Lung (tissue), 12 donors: ENCODE results near the gene BFSP1. TPM values are rescaled to one million over a fixed set of nuclear protein-coding genes. Genes with fewer than 3 reads are reported as not detected.

ENCODE experiments used
- ATAC-seq: fragments of 200-7000 bp; cut with Tn5 transposase; one replicate; pipeline ENCODE4 v1.9.1; 2020; ENCODE audit warnings: moderate number of reproducible peaks; ENCODE audit not compliant: insufficient read depth, low FRiP score
- DNase-seq, 3 donors: peaks; one replicate each; pipeline ENCODE4 v3.0.0-alpha.2; 2013 to 2017
- H3K27ac ChIP-seq, 2 donors: one replicate each; pipeline ENCODE4 v1.5.1; 2013; ENCODE audit warnings: mild to moderate bottlenecking in 2 of 2, moderate library complexity in 2 of 2, control low read depth in 1 of 2, inconsistent platforms in 1 of 2, low read depth in 1 of 2, low read length in 1 of 2
- H3K27me3 ChIP-seq, 3 donors: one replicate each; pipeline ENCODE4 v1.5.1; 2013; ENCODE audit warnings: low read length in 2 of 3; ENCODE audit not compliant: control insufficient read depth in 3 of 3, insufficient read depth in 3 of 3
- H3K36me3 ChIP-seq, 4 donors: one replicate each; pipeline ENCODE4 v1.5.1; 2013; ENCODE audit warnings: low read length in 4 of 4, mild to moderate bottlenecking in 1 of 4, moderate library complexity in 1 of 4; ENCODE audit not compliant: control insufficient read depth in 4 of 4, insufficient read depth in 4 of 4
- H3K4me1 ChIP-seq, 5 donors: one replicate each; pipeline ENCODE4 v1.5.1; 2013; ENCODE audit warnings: low read length in 5 of 5, mild to moderate bottlenecking in 2 of 5, moderate library complexity in 1 of 5; ENCODE audit not compliant: control insufficient read depth in 5 of 5, insufficient read depth in 5 of 5
- H3K4me3 ChIP-seq: one replicate; pipeline ENCODE4 v1.5.1; 2013; ENCODE audit warnings: mild to moderate bottlenecking, control low read depth, moderate library complexity
- H3K9ac ChIP-seq, 2 donors: one replicate each; pipeline ENCODE4 v1.5.1; 2013; ENCODE audit warnings: low read length in 2 of 2, control low read depth in 1 of 2; ENCODE audit not compliant: insufficient read depth in 1 of 2
- H3K9me3 ChIP-seq, 4 donors: one replicate each; pipeline ENCODE4 v1.5.1; 2013; ENCODE audit warnings: low read length in 3 of 4, mild to moderate bottlenecking in 1 of 4, moderate library complexity in 1 of 4; ENCODE audit not compliant: control insufficient read depth in 4 of 4, insufficient read depth in 3 of 4
- WGBS, 2 donors: extraction: QIAGEN DNeasy Blood & Tissue Kit; methylation state at CpG; one replicate each; pipeline ENCODE4 v1.1.7; 2013; 5-methylcytosine and 5-hydroxymethylcytosine counted together
- polyA plus RNA-seq, 2 donors: library from polyadenylated mRNA; stranded (reverse); fragments of 200-250 nt; gene quantifications; one replicate each; pipeline ENCODE4 v1.2.1, GENCODE V29; 2013
- total RNA-seq, 2 donors: library from RNA; depleted of rRNA in 1 of 2; stranded (reverse); fragments of >200 nt in 1 of 2; gene quantifications; one replicate each; pipeline ENCODE4 v1.2.1, GENCODE V29; 2014 to 2021
- TF ChIP-seq, protein P1 (sequence below): IDR thresholded peaks from 2 replicates; pipeline ENCODE4 v1.5.1; 2012; ENCODE audit warnings: mild to moderate bottlenecking; ENCODE audit errors: control extremely low read depth, extremely low read depth
- donor health status: control.
- donor health status: control.
- donor health status: Bipolar disorder and iron deficiency.
- donor health status: healthy.
- donor health status: DM: yes; HTN: yes; CAD: no.

The BFSP1 gene
- total and polyA plus RNA-seq, 4 donors = 0.65 to 2.8 (median 1.8) TPM

DNA sequence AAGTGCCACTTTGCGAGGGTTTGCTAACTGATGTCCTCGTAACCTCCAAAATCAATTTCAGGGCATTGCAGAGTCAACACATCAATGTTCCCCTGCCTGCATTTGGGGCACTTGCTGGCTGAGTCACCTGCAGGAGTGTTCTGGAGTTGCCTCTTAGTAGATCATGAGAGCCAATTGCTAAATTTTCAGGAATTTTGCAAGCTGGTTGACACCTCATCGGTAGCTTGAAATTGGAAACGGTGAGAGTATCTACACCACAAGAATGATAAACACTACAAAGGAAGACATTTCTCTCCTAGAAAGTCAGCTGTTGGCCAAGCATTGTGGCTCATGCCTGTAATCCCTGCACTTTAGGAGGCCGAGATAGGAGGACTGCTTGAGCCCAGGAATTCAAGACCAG, 10.8 kb upstream of the BFSP1 start:
- no peaks in the 10 kb centered on the region for H3K27me3 ChIP-seq
- H3K4me3 ChIP-seq = no peak overlapping the region
- no peak overlapping the region for H3K27ac ChIP-seq
- no peak overlapping the region for H3K9ac ChIP-seq
- peak; percentile 68 for ATAC-seq
- 69 to 83% methylated on average over 5 of the region's 5 CpGs for WGBS, 2 donors
- no peaks in the 10 kb centered on the region for H3K36me3 ChIP-seq
- TF ChIP-seq, protein P1, sequence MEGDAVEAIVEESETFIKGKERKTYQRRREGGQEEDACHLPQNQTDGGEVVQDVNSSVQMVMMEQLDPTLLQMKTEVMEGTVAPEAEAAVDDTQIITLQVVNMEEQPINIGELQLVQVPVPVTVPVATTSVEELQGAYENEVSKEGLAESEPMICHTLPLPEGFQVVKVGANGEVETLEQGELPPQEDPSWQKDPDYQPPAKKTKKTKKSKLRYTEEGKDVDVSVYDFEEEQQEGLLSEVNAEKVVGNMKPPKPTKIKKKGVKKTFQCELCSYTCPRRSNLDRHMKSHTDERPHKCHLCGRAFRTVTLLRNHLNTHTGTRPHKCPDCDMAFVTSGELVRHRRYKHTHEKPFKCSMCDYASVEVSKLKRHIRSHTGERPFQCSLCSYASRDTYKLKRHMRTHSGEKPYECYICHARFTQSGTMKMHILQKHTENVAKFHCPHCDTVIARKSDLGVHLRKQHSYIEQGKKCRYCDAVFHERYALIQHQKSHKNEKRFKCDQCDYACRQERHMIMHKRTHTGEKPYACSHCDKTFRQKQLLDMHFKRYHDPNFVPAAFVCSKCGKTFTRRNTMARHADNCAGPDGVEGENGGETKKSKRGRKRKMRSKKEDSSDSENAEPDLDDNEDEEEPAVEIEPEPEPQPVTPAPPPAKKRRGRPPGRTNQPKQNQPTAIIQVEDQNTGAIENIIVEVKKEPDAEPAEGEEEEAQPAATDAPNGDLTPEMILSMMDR = no peak
- no peak for DNase-seq
- peaks cover 0 to 36% (median 9%) of the 10 kb centered on the region in 5 donors for H3K4me1 ChIP-seq
- H3K9me3 ChIP-seq = no peaks in the 10 kb centered on the region

DNA sequence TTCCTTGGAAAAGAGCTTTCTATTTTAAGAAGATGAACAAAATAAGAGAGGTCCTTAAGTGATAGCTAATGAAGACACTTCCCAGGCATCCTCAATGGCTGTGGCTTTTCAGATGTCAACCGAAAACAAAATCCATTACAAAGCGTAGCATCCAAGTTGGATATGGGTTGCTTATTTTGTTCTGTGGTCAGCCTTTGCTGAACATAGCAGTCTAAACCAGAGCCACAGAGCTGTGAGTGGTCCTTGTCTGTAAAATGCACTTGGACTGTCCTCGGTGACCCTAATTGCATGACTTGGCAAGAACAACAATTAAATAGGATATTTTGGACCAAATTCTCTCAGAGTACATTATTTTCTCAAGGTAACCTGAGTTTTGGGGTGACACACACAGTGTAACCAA, 10.4 kb upstream of the BFSP1 start:
- ATAC-seq (peak; percentile 6), DNase-seq (no peak)
- Histone ChIP-seq H3K27ac (no peak overlapping the region), H3K4me3 (no peak overlapping the region), H3K27me3 (no peaks in the 10 kb centered on the region), H3K4me1 (peaks cover 0 to 36% (median 9%) of the 10 kb centered on the region in 5 donors), H3K9me3 (no peaks in the 10 kb centered on the region), H3K36me3 (no peaks in the 10 kb centered on the region), H3K9ac (peak overlapping the region in 1 of 2 donors; percentile 16)
- TF ChIP-seq, protein P1 = no peak
- WGBS, 2 donors = 83 to 87% methylated on average over 3 of the region's 3 CpGs

DNA sequence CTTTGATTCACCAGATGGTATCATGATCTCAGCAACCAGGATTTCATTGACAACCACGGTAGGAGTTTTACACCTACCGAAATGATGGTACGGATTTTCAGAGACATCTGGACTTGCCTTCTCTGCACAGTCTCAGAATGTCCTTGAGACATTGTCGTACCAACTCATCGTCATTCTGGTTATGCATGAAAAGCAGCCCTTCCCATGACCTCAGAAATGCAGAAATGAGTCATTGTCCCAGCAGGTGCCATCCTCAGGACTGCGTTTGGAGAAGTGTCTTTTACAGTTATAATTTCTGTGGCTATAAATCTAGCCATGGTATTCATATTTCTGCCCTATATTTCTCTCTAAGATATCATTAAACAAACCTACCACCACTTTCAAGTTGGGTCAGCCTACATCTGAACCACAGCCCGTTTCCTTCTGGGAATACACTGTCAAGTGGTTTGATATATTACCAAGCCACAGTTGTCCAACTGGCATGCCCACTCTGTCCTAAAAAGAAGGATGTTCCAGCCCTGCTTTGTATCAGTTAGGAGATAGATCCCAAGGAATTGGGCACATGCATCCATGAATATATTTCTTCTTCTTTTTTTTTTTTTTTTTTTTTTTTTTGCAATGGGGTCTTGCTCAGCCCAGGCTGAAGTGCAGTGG, 7.5 kb upstream of the BFSP1 start:
- WGBS, 2 donors = 61 to 67% methylated on average over 7 of the region's 7 CpGs
- no peak for DNase-seq

More for the DNA sequence above, 7.5 kb upstream of the BFSP1 start:
- Histone ChIP-seq H3K9me3 (no peaks in the 10 kb centered on the region), H3K4me1 (peaks cover 0 to 26% (median 9%) of the 10 kb centered on the region in 5 donors), H3K4me3 (no peak overlapping the region), H3K27me3 (no peaks in the 10 kb centered on the region), H3K9ac (no peak overlapping the region), H3K27ac (no peak overlapping the region), H3K36me3 (no peaks in the 10 kb centered on the region)
- TF ChIP-seq, protein P1 = no peak
- ATAC-seq = no peak
